Uterus (tissue), 2 donors: ENCODE results near the gene INAVA.
"Not testable (repeated sequence)": the region's sequence is repeated elsewhere in the genome, so short reads cannot be mapped to it uniquely, and the experiment has no call there.

ENCODE experiments used
- POLR2A ChIP-seq, 2 donors: fragments of 450-650 bp; IDR thresholded peaks; one replicate each; pipeline ENCODE4 v1.6.1; 2016; ENCODE audit warnings: antibody characterized with exemption in 2 of 2, mild to moderate bottlenecking in 1 of 2, moderate library complexity in 1 of 2
- TF ChIP-seq, protein P1 (sequence below), 4 experiments: fragments of 200-600 bp in 2 of 4; fragments of 450-650 bp in 2 of 4; sonication (generic) in 2 of 4; IDR thresholded peaks; one replicate each; pipeline ENCODE4 v1.5.1; 2016 to 2019; ENCODE audit warnings: antibody characterized with exemption in 4 of 4, mild to moderate bottlenecking in 2 of 4, moderate library complexity in 1 of 4

GRCh38 chr1:200911936-200912335 lies 17.2 kb downstream of the INAVA start:
- TF ChIP-seq, protein P1, sequence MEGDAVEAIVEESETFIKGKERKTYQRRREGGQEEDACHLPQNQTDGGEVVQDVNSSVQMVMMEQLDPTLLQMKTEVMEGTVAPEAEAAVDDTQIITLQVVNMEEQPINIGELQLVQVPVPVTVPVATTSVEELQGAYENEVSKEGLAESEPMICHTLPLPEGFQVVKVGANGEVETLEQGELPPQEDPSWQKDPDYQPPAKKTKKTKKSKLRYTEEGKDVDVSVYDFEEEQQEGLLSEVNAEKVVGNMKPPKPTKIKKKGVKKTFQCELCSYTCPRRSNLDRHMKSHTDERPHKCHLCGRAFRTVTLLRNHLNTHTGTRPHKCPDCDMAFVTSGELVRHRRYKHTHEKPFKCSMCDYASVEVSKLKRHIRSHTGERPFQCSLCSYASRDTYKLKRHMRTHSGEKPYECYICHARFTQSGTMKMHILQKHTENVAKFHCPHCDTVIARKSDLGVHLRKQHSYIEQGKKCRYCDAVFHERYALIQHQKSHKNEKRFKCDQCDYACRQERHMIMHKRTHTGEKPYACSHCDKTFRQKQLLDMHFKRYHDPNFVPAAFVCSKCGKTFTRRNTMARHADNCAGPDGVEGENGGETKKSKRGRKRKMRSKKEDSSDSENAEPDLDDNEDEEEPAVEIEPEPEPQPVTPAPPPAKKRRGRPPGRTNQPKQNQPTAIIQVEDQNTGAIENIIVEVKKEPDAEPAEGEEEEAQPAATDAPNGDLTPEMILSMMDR (IDR thresholded peaks at IDR 0.05), result not testable (repeated sequence)
- TF ChIP-seq POLR2A (IDR thresholded peaks at IDR 0.05), result not testable (repeated sequence)
